RCC 7860 (cell line): ENCODE data around the gene RABGGTA.
A peak's percentile ranks its signal among the peaks of the same experiment; 100 is the strongest.

ENCODE experiments used
- DNase-seq: peaks from one replicate; pipeline ENCODE4 v3.0.0-alpha.2; 2015; ENCODE audit warnings: low spot score
- FAIRE-seq: peaks from 2 replicates; lab custom pipeline; 2012; peaks lifted over from hg19 to GRCh38; lab: Jason Lieb, UNC

The RABGGTA gene

DNA sequence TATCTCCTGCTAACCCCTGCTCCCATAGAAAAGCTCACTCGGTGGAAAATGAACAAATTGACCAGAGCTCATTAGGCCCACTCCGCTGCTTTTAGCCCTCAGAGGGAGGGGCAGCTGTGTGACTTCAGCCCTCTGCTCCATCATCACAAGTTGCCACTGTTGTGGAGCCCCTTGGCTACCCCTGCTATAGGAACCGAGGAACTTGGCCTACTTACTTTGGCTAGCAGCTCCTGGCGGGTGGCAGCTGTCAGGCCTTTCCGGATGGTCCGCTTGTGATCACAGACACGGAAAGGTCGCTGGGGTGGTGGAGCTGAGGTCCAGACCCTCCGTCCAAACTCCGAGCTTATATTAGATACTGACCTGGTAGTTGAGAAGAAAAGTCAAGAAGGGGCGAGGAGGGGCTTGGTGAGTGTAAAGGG is 35.8 kb upstream of the RABGGTA start:
- FAIRE-seq: no peak
- DNase-seq: no peak

GRCh38 chr14:24304019-24304387 is 32.6 kb upstream of the RABGGTA start:
- no peak for DNase-seq
- FAIRE-seq: no peak

DNA sequence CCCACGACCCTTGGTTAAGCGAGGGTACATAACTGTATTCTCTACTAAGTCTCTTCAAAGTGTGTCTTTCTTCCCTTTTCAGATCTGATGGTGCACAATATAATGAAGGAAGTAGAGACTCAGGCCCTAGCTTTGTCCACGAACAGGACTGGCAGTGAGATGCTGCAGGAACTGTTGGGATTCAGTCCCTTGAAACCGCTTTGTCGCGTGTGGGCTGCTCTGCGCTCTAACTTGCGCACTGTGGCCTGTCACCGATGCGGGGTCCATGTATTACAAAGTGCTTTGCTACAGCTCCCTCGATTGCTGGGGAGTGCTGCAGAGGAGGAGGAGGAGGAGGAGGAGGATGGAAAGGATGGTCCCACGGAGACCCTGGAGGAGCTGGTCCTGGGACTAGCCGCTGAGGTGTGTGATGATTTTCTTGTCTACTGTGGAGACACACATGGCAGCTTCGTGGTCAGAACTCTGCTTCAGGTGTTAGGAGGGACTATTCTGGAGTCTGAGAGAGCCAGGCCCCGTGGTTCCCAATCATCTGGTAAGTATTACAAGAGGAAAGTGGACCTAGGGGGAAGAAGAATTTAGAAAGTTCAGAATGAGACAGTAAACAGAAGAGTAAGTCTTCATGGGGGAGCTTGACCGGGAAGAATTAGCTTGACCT is 29.1 kb upstream of the RABGGTA start:
- no peak for DNase-seq
- FAIRE-seq: no peak

DNA sequence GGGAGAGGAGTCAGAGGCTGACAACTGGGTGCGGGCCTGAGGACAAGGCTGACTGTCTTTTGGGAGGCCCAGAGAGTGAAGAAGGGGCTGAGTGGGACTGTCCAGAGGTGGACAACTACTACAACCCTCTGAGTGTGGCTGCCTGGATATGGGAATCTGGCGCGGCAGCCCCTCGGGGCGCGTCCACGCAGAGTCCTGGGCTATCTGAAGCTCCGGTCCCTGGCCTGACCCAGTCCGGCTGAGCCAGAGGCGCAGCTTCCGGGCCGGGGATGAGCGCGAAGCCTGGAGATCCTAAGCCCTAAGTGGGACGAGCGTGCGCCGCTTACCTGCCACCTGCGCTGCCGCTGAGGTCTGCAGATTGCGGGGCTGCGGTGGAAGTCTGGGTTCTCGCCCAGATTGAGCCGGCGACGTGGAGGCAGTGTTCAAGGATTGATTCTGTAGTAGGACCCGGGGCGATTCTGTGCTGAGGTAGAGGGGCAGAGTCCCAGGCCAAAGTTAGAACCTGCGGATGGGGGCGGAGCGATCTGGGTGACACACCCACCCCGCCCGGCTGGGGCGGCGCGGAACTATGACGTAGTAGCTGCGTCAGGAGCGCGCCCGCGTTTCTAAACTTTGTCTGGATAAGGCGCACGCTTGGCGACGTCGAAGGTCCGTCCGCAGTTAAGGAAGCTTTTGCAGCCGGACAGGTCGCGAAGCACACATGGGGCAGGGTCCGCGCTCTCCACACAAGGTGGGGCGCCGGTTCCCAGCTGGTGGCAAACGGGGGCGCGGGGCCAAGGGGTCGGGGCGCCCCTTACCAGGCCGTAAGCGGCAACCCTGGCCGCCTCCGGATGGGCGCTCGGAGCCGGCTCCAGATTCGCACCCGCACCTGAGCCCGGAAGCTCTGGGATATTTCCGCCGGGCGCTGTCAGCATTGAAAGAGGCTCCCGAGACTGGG is 28.1 kb upstream of the RABGGTA start, which contains the start of the genes DHRS1 and NOP9:
Gene DHRS1 (minus strand): TSS at position 526 of the 937 bp plus-strand sequence. CDS start 674 bp downstream, outside the sequence.
Gene NOP9 (plus strand): TSS at position 596 of the 937 bp plus-strand sequence. CDS start 105 bp downstream, at position 701.
- DNase-seq: peak; percentile 46
- no peak for FAIRE-seq

GRCh38 chr14:24298892-24299254 is 27.5 kb upstream of the RABGGTA start:
- no peak for FAIRE-seq
- peak; percentile 59 for DNase-seq

- DNase-seq (peak; percentile 19), FAIRE-seq (no peak)
These were observed 26.0 kb upstream of the RABGGTA start for GRCh38 chr14:24297190-24297964.

DNA sequence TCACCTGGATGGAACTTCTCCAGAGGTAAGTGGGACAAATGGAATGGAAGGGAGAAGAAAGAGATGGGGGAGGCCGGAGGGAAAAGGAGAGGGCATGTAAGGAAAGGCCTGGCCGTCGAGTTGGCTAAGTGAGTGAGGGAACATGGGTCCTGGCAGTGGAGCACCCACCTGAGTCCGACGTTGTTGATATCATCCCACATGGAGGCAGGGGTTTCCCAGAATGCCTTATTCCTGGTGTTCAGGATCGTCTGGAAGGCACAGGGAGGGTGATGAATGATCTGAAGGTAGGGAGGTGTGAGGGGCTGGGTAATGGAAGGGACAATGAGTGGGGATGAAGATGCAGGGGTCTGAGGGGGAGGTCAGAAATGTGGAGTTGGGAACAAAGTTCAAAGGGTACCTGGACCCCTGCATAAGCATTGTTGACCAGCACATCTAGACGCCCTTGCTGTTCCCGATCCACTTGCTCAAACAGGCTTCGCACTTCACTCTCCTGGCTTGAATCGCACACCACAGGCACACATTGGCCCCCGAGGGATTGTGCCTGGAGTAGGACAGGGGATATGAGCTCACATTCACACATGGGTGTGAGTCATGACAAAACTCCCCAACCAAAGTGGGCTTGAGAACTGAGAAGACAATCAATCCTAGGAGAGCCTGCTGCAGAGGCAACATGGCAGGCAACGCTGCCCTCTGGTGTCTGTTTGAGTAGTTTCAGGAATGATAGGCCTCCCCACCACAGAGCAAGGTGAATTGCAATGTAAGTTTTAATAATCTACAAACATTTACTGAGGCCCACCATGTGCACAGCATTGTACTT is 25.2 kb upstream of the RABGGTA start:
- DNase-seq (peak; percentile 70), FAIRE-seq (no peak)

DNA sequence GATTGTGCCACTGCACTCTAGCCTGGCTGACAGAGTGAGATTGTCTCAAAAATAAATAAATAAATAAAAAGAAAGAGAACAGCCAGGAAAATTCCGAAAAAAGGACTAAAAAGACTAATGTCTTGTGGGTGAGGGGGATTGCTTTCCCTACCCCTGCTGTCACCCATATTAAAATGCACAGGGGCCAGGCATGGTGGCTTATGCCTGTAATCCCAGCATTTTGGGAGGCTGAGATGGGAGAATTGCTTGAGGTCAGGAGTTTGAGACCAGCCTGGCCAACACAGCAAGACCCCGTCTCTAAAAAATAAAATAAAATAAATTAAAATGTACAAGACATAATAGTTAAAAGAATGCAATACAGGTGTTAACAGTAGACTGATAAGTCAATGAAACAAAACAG is 22.1 kb upstream of the RABGGTA start:
- no peak for FAIRE-seq

GRCh38 chr14:24292118-24292807 is 20.9 kb upstream of the RABGGTA start:
- no peak for DNase-seq
- FAIRE-seq: no peak

More for the DNA sequence above, 22.1 kb upstream of the RABGGTA start:
- no peak for DNase-seq

DNA sequence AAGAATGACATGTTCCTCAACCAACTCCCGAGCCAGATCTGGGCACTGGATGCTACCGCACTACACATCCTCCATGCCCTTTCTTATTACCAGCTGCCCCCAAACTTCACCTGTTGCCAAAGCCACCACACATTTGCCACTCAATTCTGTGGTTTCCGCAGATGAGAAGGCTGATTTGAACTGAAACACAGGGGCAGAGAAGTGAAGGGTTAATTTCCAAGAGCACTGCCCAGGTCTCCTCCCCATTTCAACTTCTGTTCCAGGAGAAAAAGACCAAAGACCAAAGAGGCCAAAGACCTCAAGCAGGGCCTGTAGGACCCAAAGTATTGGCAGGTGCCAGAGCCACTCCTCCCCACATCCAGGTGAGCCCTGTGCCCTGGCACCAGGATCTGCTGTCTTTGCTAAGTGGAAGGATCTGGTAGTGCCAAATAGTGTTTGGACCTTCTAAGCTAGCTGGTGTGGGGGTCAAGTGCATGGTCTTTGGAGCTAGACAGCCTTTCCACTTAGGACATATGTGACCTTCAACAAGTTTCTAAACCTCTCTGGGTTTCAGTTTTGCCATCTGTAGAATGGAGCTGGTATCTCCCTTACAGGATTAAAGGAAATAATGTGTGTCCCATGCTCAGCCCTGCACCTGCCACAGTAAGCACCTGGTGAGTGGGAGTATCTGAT is 20.2 kb upstream of the RABGGTA start:
- DNase-seq (no peak), FAIRE-seq (no peak)

DNA sequence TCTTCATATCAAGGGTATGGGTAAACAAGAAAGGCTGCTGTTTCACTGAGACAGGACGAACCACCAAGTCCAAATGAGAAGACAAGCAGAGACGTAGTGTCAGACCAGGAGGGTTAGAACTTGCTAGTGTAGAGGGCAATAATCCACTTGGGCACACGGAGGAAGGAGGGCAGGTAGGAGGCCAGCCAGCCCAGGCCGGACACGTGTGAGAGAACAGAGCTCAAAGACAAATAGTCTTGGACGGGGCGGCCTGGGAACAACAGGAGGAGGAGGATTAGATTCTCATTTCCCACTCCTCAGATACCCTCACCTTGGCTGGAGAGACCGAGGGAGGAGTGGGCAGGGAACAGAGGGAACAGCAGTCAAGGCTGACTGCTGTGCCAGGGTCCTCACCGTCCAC is 19.3 kb upstream of the RABGGTA start:
- no peak for DNase-seq
- FAIRE-seq: no peak

- DNase-seq (no peak), FAIRE-seq (no peak)
These were observed 18.4 kb upstream of the RABGGTA start for GRCh38 chr14:24289649-24290280.

GRCh38 chr14:24286996-24287395 is 15.6 kb upstream of the RABGGTA start:
- no peak for FAIRE-seq

DNA sequence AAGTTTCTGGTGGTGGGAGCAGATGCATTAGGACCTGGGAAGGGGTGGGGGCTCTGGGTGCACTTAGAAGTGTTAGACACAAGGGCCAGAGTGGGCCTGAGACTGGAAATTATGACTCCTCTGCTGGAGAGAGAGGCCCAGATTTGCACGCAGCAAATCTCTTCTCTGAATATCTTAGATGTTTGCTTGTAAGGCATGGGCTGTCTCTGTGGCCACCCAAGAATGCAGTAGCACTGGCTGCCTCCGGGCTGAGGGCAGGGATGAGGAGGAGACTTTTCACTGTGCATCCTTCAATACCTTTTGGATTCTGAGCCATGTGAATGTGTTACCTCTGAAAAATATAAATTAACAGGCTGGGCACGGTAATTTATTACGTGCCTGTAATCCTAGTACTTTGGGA is 14.0 kb upstream of the RABGGTA start:
- DNase-seq (no peak), FAIRE-seq (no peak)

More at GRCh38 chr14:24286996-24287395, 15.6 kb upstream of the RABGGTA start:
- DNase-seq: no peak

GRCh38 chr14:24284501-24285035 is 13.2 kb upstream of the RABGGTA start:
- DNase-seq (no peak), FAIRE-seq (no peak)

DNA sequence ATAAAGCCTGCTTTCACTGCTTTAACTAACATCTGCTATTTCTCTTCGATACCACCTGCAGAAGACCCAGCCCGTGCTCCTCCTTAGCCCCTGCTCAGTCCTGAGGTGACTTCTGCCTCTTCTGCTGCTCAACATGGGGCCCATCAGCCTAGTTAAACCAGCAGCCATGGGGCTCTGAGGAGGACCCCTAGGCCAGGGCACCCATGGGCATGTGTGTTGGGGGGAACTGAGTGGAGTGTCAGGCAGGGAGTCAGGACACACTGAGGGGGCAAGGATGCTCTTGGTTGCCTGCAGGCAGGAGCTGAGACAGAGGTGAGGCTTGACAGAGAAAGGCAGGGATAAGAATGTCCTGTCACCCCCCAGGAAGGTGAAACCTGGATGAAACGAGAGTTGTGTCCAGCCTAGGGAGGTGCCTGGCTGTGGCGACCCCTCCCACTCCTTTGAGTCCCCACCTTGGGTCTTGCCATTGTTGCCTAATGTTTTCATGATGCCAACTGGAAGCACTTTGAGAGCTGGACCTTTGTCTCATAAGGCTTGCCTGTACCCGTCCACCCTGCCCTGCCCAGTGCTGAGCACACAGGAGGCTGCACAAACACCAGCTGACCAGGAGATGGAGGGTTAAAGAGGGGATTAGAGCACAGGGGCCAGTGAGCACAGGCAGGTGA is 12.5 kb upstream of the RABGGTA start:
- no peak for FAIRE-seq
- no peak for DNase-seq

DNA sequence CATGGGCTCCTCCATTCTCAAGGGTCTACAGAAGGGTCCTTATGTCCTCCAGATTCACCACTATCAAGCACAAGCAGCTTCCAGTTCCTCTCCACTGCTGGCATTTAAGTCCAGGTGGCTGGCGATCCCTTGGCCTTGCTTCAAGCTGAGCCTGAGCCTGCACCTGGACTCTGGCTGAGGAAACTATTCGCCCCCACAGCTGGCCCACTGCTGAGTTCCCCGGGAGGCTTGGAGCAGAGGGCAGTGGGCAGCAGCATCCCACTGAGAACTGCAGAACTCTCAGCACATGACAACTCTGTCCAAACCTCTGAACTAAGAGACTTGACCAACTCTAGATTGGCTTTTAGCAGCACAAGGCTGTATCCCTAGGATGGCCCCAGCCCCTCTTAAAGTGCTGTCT is 11.3 kb upstream of the RABGGTA start:
- FAIRE-seq (no peak), DNase-seq (no peak)

GRCh38 chr14:24281636-24282035 is 10.2 kb upstream of the RABGGTA start:
- DNase-seq (no peak), FAIRE-seq (no peak)
